H9 (cell line): ENCODE results near the gene MYBPHL. TPM values are rescaled to one million over a fixed set of nuclear protein-coding genes. Genes with fewer than 3 reads are reported as not detected.

Experiments used
- DNase-seq: peaks from one replicate; pipeline ENCODE4 v3.0.0-alpha.2; 2017
- H2AFZ ChIP-seq: one replicate; pipeline ENCODE4 v1.6.1; 2013; ENCODE audit warnings: mild to moderate bottlenecking, low read length, control low read depth, moderate library complexity
- H2AK5ac ChIP-seq: 2 replicates; pipeline ENCODE4 v1.6.1; 2013; ENCODE audit warnings: low read length, control low read depth, mixed read lengths; ENCODE audit not compliant: insufficient read length
- H2BK120ac ChIP-seq: one replicate; pipeline ENCODE4 v1.6.1; 2013; ENCODE audit warnings: low read depth, mild to moderate bottlenecking, low read length, control low read depth, inconsistent platforms; ENCODE audit not compliant: poor library complexity, severe bottlenecking
- H2BK12ac ChIP-seq: 2 replicates; pipeline ENCODE4 v1.6.1; 2013; ENCODE audit warnings: low read length, control low read depth, mixed read lengths, low read depth; ENCODE audit not compliant: insufficient read length
- H2BK15ac ChIP-seq: 2 replicates; pipeline ENCODE4 v1.6.1; 2013; ENCODE audit warnings: low read depth, low read length, control low read depth
- H2BK20ac ChIP-seq: one replicate; pipeline ENCODE4 v1.6.1; 2013; ENCODE audit warnings: low read depth, mild to moderate bottlenecking, low read length, control low read depth, inconsistent platforms; ENCODE audit not compliant: poor library complexity, severe bottlenecking
- H2BK5ac ChIP-seq: 2 replicates; pipeline ENCODE4 v1.6.1; 2013; ENCODE audit warnings: low read length, control low read depth, mixed read lengths; ENCODE audit not compliant: insufficient read length
- H3K14ac ChIP-seq: 2 replicates; pipeline ENCODE4 v1.6.1; 2013; ENCODE audit warnings: low read length, control low read depth; ENCODE audit not compliant: insufficient read depth
- H3K18ac ChIP-seq: 2 replicates; pipeline ENCODE4 v1.6.1; 2013; ENCODE audit warnings: low read depth, mild to moderate bottlenecking, mixed read lengths, low read length, control low read depth; ENCODE audit not compliant: insufficient read length
- H3K23ac ChIP-seq: 2 replicates; pipeline ENCODE4 v1.6.1; 2013; ENCODE audit warnings: low read length, control low read depth, mixed read lengths, low read depth; ENCODE audit not compliant: insufficient read length
- H3K23me2 ChIP-seq: 2 replicates; pipeline ENCODE4 v1.6.1; 2013; ENCODE audit warnings: low read depth, mild to moderate bottlenecking, mixed read lengths, low read length, control low read depth; ENCODE audit not compliant: insufficient read length, poor library complexity, severe bottlenecking
- H3K27ac ChIP-seq: 2 replicates; pipeline ENCODE4 v1.5.1; 2013; ENCODE audit warnings: low read length, control low read depth, mixed read lengths, low read depth; ENCODE audit not compliant: insufficient read length
- H3K27me3 ChIP-seq: 2 replicates; pipeline ENCODE4 v1.6.1; 2013; ENCODE audit warnings: low read length, control low read depth, inconsistent platforms; ENCODE audit not compliant: insufficient read depth
- H3K4ac ChIP-seq: 2 replicates; pipeline ENCODE4 v1.6.1; 2013; ENCODE audit warnings: low read depth, mild to moderate bottlenecking, control low read depth, inconsistent platforms, low read length, moderate library complexity
- H3K4me1 ChIP-seq: 2 replicates; pipeline ENCODE4 v1.6.1; 2013; ENCODE audit warnings: low read length, control low read depth, inconsistent platforms; ENCODE audit not compliant: insufficient read depth
- H3K4me2 ChIP-seq: 2 replicates; pipeline ENCODE4 v1.6.1; 2013; ENCODE audit warnings: low read length, control low read depth, mixed read lengths; ENCODE audit not compliant: insufficient read length, insufficient read depth
- H3K56ac ChIP-seq: 2 replicates; pipeline ENCODE4 v1.6.1; 2013; ENCODE audit warnings: low read depth, mild to moderate bottlenecking, mixed read lengths, low read length, control low read depth; ENCODE audit not compliant: insufficient read length
- H3K79me1 ChIP-seq: 2 replicates; pipeline ENCODE4 v1.6.1; 2013; ENCODE audit warnings: low read depth, mild to moderate bottlenecking, moderate library complexity, low read length, control low read depth, inconsistent platforms; ENCODE audit not compliant: insufficient read depth, poor library complexity, severe bottlenecking
- H3K79me2 ChIP-seq: 2 replicates; pipeline ENCODE4 v1.6.1; 2013; ENCODE audit warnings: low read length, control low read depth, inconsistent platforms; ENCODE audit not compliant: insufficient read depth
- H3K9ac ChIP-seq: 2 replicates; pipeline ENCODE4 v1.6.1; 2013; ENCODE audit warnings: low read length, control low read depth, mixed read lengths; ENCODE audit not compliant: insufficient read length; ENCODE audit errors: extremely low read depth
- H3K9me3 ChIP-seq: one replicate; pipeline ENCODE4 v1.6.1; 2013; ENCODE audit warnings: low read depth, low read length, inconsistent platforms; ENCODE audit not compliant: control insufficient read depth
- H3T11ph ChIP-seq: one replicate; pipeline ENCODE4 v1.6.1; 2013; ENCODE audit warnings: mild to moderate bottlenecking, low read length, control low read depth, inconsistent platforms
- H4K20me1 ChIP-seq: one replicate; pipeline ENCODE4 v1.6.1; 2013; ENCODE audit not compliant: control insufficient read depth, insufficient read length, insufficient read depth
- H4K5ac ChIP-seq: 2 replicates; pipeline ENCODE4 v1.6.1; 2013; ENCODE audit warnings: low read depth, mild to moderate bottlenecking, mixed read lengths, low read length, control low read depth; ENCODE audit not compliant: insufficient read length
- H4K8ac ChIP-seq: replicated peaks from 2 replicates; pipeline ENCODE4 v1.6.1; 2013; ENCODE audit warnings: low read length, control low read depth, mixed read lengths, low read depth; ENCODE audit not compliant: insufficient read length
- H4K91ac ChIP-seq: 2 replicates; pipeline ENCODE4 v1.6.1; 2013; ENCODE audit warnings: low read depth, mild to moderate bottlenecking, moderate library complexity, mixed read lengths, low read length, control low read depth; ENCODE audit not compliant: insufficient read length
- H3K27ac Mint-ChIP-seq, 3 experiments: 2 replicates in 2 of 3; 3 replicates in 1 of 3; pipeline ENCODE4 v1.8.0; 2020 to 2021; ENCODE audit warnings: mixed read lengths in 3 of 3, mild to moderate bottlenecking in 1 of 3, moderate library complexity in 1 of 3
- H3K27me3 Mint-ChIP-seq: 2 replicates; pipeline ENCODE4 v1.8.0; 2021; ENCODE audit warnings: low read depth, mild to moderate bottlenecking, moderate library complexity, mixed read lengths
- H3K36me3 Mint-ChIP-seq, 3 experiments: 2 replicates in 2 of 3; 3 replicates in 1 of 3; pipeline ENCODE4 v1.8.0; 2020 to 2021; ENCODE audit warnings: low read depth in 3 of 3, mixed read lengths in 3 of 3; ENCODE audit not compliant: insufficient read depth in 1 of 3
- H3K4me1 Mint-ChIP-seq, 2 experiments: 2 replicates each; pipeline ENCODE4 v1.8.0; 2020; ENCODE audit warnings: mixed read lengths in 2 of 2
- H3K4me3 Mint-ChIP-seq, 2 experiments: 2 replicates in 1 of 2; 3 replicates in 1 of 2; pipeline ENCODE4 v1.8.0; 2020 to 2021; ENCODE audit warnings: mild to moderate bottlenecking in 2 of 2, mixed read lengths in 2 of 2, moderate library complexity in 1 of 2
- H3K9me3 Mint-ChIP-seq, 2 experiments: 2 replicates in 1 of 2; 3 replicates in 1 of 2; pipeline ENCODE4 v1.8.0; 2020; ENCODE audit warnings: mild to moderate bottlenecking in 2 of 2, mixed read lengths in 2 of 2, moderate library complexity in 1 of 2
- CTCF ChIP-seq: fragments of 200-600 bp; sonication (generic); conservative IDR thresholded peaks from 3 replicates; pipeline ENCODE4 v1.8.0; 2021; ENCODE audit warnings: antibody characterized with exemption, mild to moderate bottlenecking
- WGBS: extraction: QIAGEN DNeasy Blood & Tissue Kit; methylation state at CpG from one replicate; pipeline ENCODE4 v1.1.7; 2013; ENCODE audit warnings: missing lambda C conversion rate, low lambda C conversion rate, mixed read lengths; ENCODE audit not compliant: insufficient read length; ENCODE audit errors: extremely low coverage; 5-methylcytosine and 5-hydroxymethylcytosine counted together
- total RNA-seq: library from RNA; stranded (reverse); gene quantifications from 2 replicates; pipeline ENCODE4 v1.2.1, GENCODE V29; 2021

MYBPHL gene
- total RNA-seq, 1 experiment from 2014 or later: 0.59 TPM

GRCh38 chr1:109290998-109291397, 15.8 kb downstream of the MYBPHL start:
- no peak overlapping the region for H3K4me3 Mint-ChIP-seq
- H2AK5ac ChIP-seq: no peak overlapping the region
- H3K4me1 Mint-ChIP-seq: peaks cover 9 to 12% of the 10 kb centered on the region in 2 experiments
- H4K20me1 ChIP-seq: no peaks in the 10 kb centered on the region
- H3K18ac ChIP-seq: no peak overlapping the region
- DNase-seq: no peak
- no peaks in the 10 kb centered on the region for H3K27me3 ChIP-seq
- H2BK20ac ChIP-seq: no peak overlapping the region
- H3K79me1 ChIP-seq: no peaks in the 10 kb centered on the region
- H3K23me2 ChIP-seq: no peaks in the 10 kb centered on the region
- H3K27me3 Mint-ChIP-seq: peaks cover 3% of the 10 kb centered on the region
- no peak overlapping the region for H3K56ac ChIP-seq
- H2BK15ac ChIP-seq: no peak overlapping the region
- H3K36me3 Mint-ChIP-seq: no peaks in the 10 kb centered on the region
- no peak overlapping the region for H4K8ac ChIP-seq
- peaks cover 0 to under 1% of the 10 kb centered on the region in 2 experiments; a peak in 3 of 5 replicates for H3K9me3 Mint-ChIP-seq
- H3K9ac ChIP-seq: no peak overlapping the region
- H3K79me2 ChIP-seq: no peaks in the 10 kb centered on the region
- H2BK120ac ChIP-seq: no peak overlapping the region
- no peak overlapping the region for H2BK12ac ChIP-seq
- no peaks in the 10 kb centered on the region for H3K9me3 ChIP-seq
- no peak overlapping the region for H2BK5ac ChIP-seq
- no peak overlapping the region for H3K4me2 ChIP-seq
- no CpG with 5 or more reads among the region's 6 CpGs for WGBS
- H3K14ac ChIP-seq: no peak overlapping the region
- no peak overlapping the region for H4K5ac ChIP-seq
- no peak overlapping the region for H2AFZ ChIP-seq
- no peak overlapping the region for H3K4ac ChIP-seq
- no peak overlapping the region for H4K91ac ChIP-seq
- H3T11ph ChIP-seq: no peak overlapping the region
- H3K27ac ChIP-seq: no peak overlapping the region
- H3K27ac Mint-ChIP-seq: no peak overlapping the region
- no peak for TF ChIP-seq CTCF
- no peak overlapping the region for H3K23ac ChIP-seq
- H3K4me1 ChIP-seq: no peaks in the 10 kb centered on the region
